Kidney capillary endothelial cell (primary cell): ENCODE data around the gene PERM1.
A peak's percentile ranks its signal among the peaks of the same experiment; 100 is the strongest.
"Not testable (repeated sequence)": the region's sequence is repeated elsewhere in the genome, so short reads cannot be mapped to it uniquely, and the experiment has no call there.

Experiments
- DNase-seq: peaks from one replicate; pipeline ENCODE4 v3.0.0-alpha.2; 2018; ENCODE audit warnings: low spot score

PERM1 gene

DNA sequence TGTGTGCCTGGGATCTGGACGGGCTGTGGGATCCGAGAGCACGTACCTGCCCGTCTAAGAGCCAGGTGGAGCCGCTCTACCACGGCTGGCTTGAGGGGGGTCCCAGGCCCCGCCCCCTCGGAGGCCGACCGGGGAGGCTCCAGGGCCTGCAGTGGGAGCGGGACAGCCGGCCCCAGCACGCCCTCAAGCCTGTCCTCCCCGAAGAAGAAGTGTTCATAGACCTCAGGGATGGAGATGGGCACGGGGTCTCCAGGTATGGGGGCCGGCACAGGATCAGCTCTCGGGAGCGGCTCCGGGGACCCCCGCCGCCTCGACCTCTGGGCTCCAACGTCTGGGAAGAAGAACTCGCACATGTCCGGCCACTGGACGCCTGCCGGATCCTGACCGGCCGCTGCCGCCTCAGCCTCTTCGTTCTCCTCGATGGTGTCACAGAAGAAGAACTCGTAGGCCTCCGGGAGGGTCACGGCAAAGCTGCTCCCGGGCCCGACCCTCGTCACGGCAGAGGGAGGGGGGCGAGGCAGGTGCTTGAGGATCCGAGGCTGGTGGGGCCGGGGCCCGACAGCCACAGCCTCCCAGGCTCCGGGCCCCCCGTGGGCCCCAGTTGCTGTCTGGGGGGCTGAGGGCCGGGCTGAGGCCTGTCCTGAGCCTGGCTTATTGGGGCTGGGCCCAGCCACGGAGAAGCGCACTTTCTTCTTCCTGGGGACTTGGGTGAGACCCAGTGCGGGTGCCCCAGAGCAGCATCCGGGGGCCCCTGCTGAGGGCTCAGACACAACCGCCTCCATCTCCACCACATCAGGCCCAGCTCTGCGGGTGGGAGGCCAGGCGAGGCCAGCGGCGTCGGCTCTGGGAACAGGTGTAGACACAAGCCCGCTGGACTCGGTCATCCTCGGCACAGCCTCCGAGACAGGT, 2.8 kb downstream of the PERM1 start:
- no peak for DNase-seq

- DNase-seq = no peak
Measured at GRCh38 chr1:978069-978834, 3.6 kb downstream of the PERM1 start.

DNA sequence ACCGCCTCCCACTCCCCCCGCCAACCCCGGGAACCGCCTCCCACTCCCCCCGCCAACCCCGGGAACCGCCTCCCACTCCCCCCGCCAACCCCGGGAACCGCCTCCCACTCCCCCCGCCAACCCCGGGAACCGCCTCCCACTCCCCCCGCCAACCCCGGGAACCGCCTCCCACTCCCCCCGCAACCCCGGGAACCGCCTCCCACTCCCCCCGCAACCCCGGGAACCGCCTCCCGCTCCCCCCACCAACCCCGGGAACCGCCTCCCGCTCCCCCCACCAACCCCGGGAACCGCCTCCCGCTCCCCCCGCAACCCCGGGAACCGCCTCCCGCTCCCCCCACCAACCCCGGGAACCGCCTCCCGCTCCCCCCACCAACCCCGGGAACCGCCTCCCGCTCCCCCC, 5.1 kb downstream of the PERM1 start:
- not testable (repeated sequence) for DNase-seq

DNA sequence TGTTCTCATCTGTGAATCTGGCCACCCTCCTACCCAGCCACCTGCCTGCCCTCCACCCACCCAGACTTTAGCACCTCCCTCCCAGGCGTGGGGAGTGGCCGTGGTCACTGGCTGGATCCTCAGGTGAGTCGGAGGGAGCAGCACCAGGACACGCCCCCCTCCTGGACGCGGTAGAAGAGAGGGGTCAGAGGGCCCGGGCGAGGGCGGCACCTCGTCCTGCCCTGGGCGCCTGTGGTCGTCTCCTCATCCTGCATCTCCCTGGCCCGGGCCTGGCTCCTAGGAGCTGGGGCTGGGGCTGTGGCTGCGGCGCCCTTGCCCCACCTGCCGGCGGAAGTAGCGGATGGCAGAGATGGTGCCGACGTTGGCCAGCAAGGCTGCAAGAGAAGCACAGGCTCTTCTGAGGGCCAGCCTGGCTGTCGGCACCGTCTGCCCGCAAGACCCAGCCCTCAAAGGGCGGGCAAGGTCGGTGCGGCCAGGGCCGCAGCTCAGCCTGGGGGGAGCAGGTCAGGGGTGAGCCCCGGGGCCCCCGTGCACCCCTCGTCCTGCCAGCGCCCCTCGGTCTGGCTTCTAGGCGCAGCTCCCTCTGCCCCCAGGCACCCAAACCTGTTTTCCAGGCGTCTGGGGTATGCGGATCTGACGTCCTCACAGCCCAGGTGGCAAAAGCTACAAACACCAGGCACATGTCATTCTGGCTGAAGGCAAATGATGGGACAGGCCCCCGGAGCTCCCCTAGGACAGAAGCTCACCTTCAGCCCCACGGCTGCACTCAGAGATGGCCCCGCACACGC, 5.8 kb downstream of the PERM1 start:
- peak; percentile 48 for DNase-seq

GRCh38 chr1:975365-975764, 6.5 kb downstream of the PERM1 start:
- no peak for DNase-seq

DNA sequence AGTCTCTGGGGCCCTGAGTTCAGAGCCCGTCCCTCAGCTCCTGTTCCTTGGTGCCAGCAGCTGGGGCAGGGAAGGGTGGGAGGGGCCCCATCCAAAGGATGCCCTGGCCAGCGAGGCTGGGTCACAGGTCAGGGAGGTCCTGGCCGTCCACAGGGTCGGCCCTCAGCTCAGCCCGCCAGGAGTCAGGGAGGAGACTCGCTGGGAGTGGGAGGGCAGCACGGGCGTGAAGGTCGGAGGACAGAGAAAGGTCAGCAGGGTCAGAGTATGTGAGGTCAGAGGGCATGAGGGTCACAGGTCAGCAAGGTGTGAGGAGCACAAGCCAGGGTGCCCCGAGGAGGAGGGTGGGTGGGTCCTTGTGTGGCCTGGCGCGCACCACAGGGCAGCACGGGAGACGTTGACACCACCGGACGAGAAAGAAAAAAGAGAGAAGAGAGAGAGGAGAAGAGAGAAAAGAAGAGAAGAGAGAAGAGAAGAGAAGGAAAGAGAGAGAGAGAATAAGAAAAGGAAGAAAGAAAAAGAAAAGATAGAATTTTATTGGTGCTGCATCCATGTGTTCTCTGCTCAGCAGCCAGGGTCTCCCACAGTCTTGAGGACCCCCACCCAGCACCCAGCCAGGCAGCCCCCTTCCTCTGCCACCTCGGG, 7.1 kb downstream of the PERM1 start:
- DNase-seq = no peak

- no peak for DNase-seq
Measured at GRCh38 chr1:974293-974640, 7.6 kb downstream of the PERM1 start.

GRCh38 chr1:973459-974292, 8.2 kb downstream of the PERM1 start:
- no peak for DNase-seq

- DNase-seq = no peak
Measured at GRCh38 chr1:972726-973458, 9.0 kb downstream of the PERM1 start.

DNA sequence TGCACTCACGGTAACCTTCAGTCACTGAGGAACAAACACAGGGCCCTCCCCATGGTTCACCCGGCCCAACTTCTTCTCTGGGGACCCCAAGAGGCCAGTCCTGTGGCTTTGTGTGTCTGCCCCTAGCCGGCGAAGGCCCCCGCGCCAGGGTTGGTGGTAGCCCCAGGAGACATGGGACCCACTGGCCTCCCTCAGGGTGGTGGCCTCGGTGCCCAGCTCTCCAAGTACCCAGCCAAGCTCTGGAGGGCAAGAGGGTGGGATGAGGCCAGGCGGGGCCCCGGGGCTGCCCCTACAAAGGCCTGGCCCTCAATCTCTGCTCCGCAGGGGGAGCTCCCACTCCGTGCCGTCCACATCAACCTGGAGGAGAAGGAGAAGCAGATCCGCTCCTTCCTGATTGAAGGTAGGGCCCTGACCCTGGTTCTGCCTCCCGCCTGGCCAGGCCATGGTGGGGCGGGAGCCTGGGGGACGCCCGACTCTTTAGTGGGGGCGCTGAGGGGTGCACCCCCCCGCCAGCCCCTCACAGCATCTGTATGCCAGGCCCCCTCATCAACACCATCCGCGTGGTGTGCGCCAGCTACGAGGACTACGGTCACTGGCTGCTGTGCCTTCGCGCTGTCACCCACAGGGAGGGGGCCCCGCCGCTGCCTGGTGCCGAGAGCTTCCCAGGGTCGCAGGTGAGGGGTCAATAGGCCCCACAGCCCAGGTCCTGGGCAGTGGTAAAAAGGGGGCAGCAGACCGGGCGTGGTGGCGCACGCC, 10.0 kb downstream of the PERM1 start:
- no peak for DNase-seq

DNA sequence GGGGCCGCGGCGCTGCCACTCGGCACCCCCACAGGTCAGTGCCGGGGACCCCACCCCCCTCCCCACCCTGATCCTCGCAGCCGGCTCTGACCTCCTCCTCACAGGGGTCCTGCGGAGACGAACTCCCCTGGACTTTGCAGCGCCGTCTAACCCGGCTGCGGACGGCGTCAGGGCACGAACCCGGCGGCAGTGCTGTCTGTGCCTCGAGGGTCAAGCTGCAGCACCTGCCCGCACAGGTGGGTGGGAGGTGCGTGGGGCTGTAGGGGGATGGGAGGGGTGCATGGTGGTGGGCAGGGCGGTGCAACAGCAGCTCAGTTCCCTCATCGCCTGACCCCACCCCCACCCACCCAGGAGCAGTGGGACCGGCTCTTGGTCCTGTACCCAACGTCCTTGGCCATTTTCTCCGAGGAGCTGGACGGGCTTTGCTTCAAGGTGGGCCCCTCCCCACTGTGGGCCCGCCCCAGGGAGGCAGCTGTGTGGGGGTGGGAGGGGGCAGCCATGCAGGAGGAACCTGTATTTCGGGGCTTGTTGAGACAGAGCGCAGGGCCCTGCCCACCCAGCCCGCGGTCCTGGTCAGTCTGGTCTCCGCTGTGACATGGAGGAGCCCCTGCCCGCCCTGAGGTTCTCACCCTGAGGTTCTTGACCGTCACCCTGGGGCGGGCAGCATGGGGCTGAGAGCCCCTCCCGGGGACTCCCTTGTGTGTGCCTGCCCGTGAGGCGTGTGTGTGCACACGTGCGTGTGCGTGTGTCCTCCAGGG, 10.7 kb downstream of the PERM1 start:
- DNase-seq = no peak

- no peak for DNase-seq
Measured at GRCh38 chr1:970242-970972, 11.5 kb downstream of the PERM1 start.

DNA sequence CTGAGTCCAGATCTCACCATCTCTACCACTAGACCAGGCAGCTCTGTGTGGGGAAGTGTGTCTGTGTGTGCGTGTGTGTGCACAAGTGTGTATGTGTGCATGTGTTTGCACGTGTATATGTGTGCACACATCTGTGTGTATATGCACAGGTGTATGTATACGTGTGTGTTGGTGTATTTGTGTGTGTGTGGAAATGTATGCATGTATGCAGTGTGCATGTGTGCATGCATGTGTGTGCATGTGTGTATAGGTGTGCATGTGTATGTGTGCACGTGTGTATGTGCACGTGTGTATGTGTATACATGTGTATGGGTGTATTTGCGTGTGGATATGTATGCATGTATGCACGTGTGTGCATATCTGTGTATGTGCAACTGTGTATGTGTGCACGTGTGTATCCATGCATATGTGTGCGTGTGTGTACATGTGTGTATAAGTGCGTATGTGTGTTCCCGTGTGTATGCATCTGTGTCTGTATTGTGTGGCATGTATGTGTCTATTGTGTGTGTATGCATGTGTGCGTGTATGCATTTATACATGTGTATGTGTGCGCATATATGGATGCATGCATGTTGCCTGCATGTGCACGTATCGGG, 12.5 kb downstream of the PERM1 start:
- DNase-seq = no peak

GRCh38 chr1:967466-968343, 14.2 kb downstream of the PERM1 start:
- no peak for DNase-seq

GRCh38 chr1:966704-967300, 15.1 kb downstream of the PERM1 start:
- peak; percentile 61 for DNase-seq

DNA sequence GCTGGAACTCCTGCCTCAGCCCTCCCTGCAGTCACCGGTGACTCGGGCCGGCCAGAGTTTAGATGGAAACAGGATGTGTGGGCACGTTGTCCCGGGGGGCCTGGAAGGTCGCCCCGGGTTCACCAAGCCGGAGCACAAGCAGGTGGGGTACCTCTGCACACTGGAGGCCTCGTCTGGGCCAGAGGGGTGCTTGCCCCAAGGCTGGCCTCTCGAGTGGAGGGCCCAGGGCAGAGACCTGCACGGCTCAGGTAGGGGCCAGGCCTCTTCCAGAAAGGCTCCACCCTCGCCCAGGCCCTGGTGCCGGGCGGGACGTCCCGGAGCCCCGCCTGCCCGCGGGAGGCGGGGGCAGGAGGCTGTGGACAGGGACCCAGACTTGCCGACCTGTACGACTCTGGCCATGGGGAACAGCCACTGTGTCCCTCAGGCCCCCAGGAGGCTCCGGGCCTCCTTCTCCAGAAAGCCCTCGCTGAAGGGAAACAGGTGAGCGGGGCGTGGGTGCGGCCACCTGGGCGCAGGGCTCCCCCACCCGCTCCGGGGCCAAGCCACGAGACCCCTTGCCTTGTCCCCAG, 15.7 kb downstream of the PERM1 start, which contains the start of gene PLEKHN1:
Gene PLEKHN1, plus strand, starts transcription at position 348 of the 569 bp plus-strand sequence. Its CDS starts 50 bp downstream, at position 398.
- peak; percentile 42 for DNase-seq
